Immature natural killer cell (primary cell): Measurements from ENCODE around the gene SLC17A8. TPM values are rescaled to one million over a fixed set of nuclear protein-coding genes. Genes with fewer than 3 reads are reported as not detected.
A peak's percentile ranks its signal among the peaks of the same experiment; 100 is the strongest.

Experiments used
- DNase-seq, 3 donors: peaks; one replicate each; pipeline ENCODE4 v3.0.0; 2022; ENCODE audit warnings: mixed read lengths in 1 of 3
- H3K27ac Mint-ChIP-seq, 6 donors: one replicate each; pipeline ENCODE4 v1.8.0; 2020; ENCODE audit warnings: mixed read lengths in 6 of 6, mild to moderate bottlenecking in 5 of 6, inconsistent platforms in 4 of 6, moderate library complexity in 3 of 6
- H3K27me3 Mint-ChIP-seq, 3 donors: one replicate each; pipeline ENCODE4 v1.8.0; 2020 to 2021; ENCODE audit warnings: low read depth in 3 of 3, mild to moderate bottlenecking in 3 of 3, mixed read lengths in 3 of 3, moderate library complexity in 3 of 3, inconsistent platforms in 1 of 3
- H3K36me3 Mint-ChIP-seq, 3 donors: one replicate each; pipeline ENCODE4 v1.8.0; 2020; ENCODE audit warnings: mixed read lengths in 3 of 3, inconsistent platforms in 2 of 3, mild to moderate bottlenecking in 2 of 3
- H3K4me1 Mint-ChIP-seq, 2 donors: one replicate each; pipeline ENCODE4 v1.8.0; 2020; ENCODE audit warnings: inconsistent platforms in 2 of 2, mild to moderate bottlenecking in 2 of 2, mixed read lengths in 2 of 2, moderate library complexity in 1 of 2
- H3K4me3 Mint-ChIP-seq, 5 donors: one replicate each; pipeline ENCODE4 v1.8.0; 2020; ENCODE audit warnings: mild to moderate bottlenecking in 5 of 5, mixed read lengths in 5 of 5, inconsistent platforms in 3 of 5, moderate library complexity in 3 of 5
- H3K9me3 Mint-ChIP-seq, 6 donors: one replicate each; pipeline ENCODE4 v1.8.0; 2020; ENCODE audit warnings: mild to moderate bottlenecking in 6 of 6, mixed read lengths in 6 of 6, inconsistent platforms in 4 of 6, moderate library complexity in 3 of 6
- polyA plus RNA-seq, 3 donors: library from polyadenylated mRNA; unstranded; fragments of 300-500 nt; fragmentation: Illumina TruSeq; gene quantifications; one replicate each; pipeline ENCODE4 v1.2.3, GENCODE V29; 2021

The SLC17A8 gene
- polyA plus RNA-seq, 3 donors from 2014 or later: not detected

DNA sequence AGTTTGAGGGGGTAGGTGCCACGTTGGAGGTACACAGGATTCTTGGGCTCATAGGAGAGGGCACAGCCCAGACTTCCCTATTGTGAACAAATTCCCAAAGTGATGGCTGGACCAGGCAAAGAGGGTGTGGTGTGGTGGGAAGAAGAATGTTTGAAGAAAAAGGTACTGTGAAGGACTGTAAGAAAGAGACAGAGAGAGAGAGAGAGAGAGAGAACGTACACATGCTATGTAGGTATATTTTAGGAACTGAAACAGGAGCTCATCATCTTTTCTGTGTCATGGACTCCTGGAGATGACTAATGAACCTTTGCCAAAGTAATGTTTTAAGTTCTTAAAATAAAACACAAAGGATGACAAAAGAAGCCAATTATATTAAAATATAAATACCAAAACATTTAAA, 24.5 kb downstream of the SLC17A8 start:
- DNase-seq: no peak
- no peaks in the 10 kb centered on the region for H3K4me1 Mint-ChIP-seq
- H3K27ac Mint-ChIP-seq: no peak overlapping the region
- H3K4me3 Mint-ChIP-seq: no peak overlapping the region
- no peaks in the 10 kb centered on the region for H3K9me3 Mint-ChIP-seq
- H3K27me3 Mint-ChIP-seq: peaks cover 0 to 2% (median 2%) of the 10 kb centered on the region in 3 donors
- H3K36me3 Mint-ChIP-seq: no peaks in the 10 kb centered on the region

GRCh38 chr12:100382338-100382737, 25.5 kb downstream of the SLC17A8 start:
- Mint-ChIP-seq H3K4me1 (no peaks in the 10 kb centered on the region), H3K27me3 (peaks cover 0 to 2% (median 2%) of the 10 kb centered on the region in 3 donors), H3K36me3 (no peaks in the 10 kb centered on the region), H3K9me3 (no peaks in the 10 kb centered on the region), H3K4me3 (no peak overlapping the region), H3K27ac (no peak overlapping the region)
- no peak for DNase-seq

DNA sequence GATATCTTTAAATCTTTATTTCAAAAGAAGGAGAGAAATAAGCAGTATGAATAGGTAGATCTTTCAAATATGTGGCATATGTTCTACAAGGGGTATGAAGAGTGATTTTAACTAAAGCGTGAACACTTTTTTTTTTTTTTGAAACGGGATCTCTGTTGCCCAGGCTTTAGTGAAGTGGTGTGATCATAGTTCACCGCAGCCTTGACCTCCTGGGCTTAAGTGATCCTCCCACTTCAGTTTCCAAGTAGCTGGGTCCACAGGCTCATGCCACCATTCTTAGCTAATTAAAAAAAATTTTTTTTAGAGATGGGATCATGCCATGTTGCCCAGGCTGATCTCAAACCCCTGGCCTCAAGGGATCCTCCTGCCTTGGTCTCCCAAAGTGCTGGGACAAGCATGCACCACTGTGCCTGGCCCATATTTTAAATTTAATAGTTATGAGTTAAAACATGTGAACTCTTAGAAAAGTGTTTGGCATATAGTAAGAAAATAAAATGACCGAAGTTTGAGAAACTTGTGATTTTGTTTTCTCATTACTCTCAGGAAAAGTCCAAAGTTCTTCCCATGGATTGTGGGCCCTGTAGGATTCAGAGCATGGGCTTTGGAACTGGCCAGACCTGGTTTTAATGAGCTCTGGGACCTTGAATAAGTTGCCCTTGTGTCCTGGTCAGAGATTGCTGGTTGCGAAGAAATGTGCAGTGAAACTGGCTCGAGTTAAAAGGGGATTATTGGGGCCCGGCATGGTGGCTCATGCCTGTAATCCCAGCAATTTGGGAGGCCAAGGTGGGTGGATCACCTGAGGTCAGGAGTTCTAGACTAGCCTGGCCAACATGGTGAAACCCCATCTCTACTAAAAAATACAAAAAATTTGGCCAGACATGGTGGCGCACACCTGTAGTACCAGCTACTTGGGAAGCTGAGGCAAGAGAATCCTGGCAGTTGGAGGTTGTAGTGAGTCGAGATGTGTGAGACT, 27.0 kb downstream of the SLC17A8 start:
- H3K9me3 Mint-ChIP-seq: no peaks in the 10 kb centered on the region
- no peak for DNase-seq
- H3K4me3 Mint-ChIP-seq: no peak overlapping the region
- H3K36me3 Mint-ChIP-seq: no peaks in the 10 kb centered on the region
- H3K4me1 Mint-ChIP-seq: no peaks in the 10 kb centered on the region
- no peak overlapping the region for H3K27ac Mint-ChIP-seq
- H3K27me3 Mint-ChIP-seq: peaks cover 2% of the 10 kb centered on the region in 3 donors

DNA sequence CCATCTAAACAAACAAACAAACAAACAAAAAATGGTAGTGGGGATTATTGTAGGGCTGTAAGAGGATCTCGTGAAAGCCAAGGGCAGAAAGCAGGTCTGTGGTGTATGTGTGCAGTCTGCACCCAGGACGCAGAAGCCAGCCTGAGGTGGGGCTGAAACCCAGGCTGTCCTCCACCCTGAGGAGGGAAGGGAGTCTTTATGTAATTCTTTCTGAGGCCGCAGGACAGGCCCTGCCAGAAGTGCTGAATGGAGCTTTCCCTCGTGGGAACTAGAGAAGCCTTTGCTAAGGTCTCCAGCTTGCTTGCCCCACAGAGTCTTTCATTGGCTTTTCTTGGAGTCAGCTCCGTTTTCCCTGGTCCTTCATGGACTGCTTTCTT, 27.7 kb downstream of the SLC17A8 start:
- no peaks in the 10 kb centered on the region for H3K4me1 Mint-ChIP-seq
- H3K9me3 Mint-ChIP-seq: no peaks in the 10 kb centered on the region
- peaks cover 2% of the 10 kb centered on the region in 3 donors for H3K27me3 Mint-ChIP-seq
- H3K36me3 Mint-ChIP-seq: no peaks in the 10 kb centered on the region
- no peak for DNase-seq
- no peak overlapping the region for H3K4me3 Mint-ChIP-seq
- no peak overlapping the region for H3K27ac Mint-ChIP-seq

- no peaks in the 10 kb centered on the region for H3K36me3 Mint-ChIP-seq
- no peak overlapping the region for H3K27ac Mint-ChIP-seq
- no peak for DNase-seq
- peaks cover 2 to 6% (median 2%) of the 10 kb centered on the region in 3 donors for H3K27me3 Mint-ChIP-seq
- H3K9me3 Mint-ChIP-seq: no peaks in the 10 kb centered on the region
- no peaks in the 10 kb centered on the region for H3K4me1 Mint-ChIP-seq
- no peak overlapping the region for H3K4me3 Mint-ChIP-seq
Observed at GRCh38 chr12:100388382-100388781, 31.5 kb downstream of the SLC17A8 start.

DNA sequence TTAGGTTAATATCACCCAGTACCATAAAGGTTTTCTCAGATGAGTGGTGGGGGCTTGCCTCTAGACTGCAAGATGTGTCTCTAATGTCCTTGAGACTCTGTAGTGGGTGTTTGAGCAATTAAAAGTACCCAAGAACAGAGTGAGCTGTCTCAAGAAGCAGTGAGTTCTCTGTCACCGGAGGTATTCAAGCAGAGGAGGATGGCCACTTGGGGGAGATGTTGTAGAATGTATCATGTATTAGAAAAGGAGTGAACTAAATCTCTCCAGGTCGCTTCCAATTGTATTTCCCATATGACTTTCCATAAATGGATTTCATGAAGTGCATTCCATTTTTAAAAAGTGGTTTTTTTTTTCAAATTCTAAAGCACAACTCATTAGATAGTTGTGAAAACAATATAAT, 35.0 kb downstream of the SLC17A8 start:
- no peak for DNase-seq
- peaks cover 2 to 6% (median 2%) of the 10 kb centered on the region in 3 donors for H3K27me3 Mint-ChIP-seq
- no peaks in the 10 kb centered on the region for H3K36me3 Mint-ChIP-seq
- H3K27ac Mint-ChIP-seq: no peak overlapping the region
- H3K9me3 Mint-ChIP-seq: peaks cover 0 to 1% (median 0%) of the 10 kb centered on the region in 6 donors
- H3K4me3 Mint-ChIP-seq: no peak overlapping the region
- no peaks in the 10 kb centered on the region for H3K4me1 Mint-ChIP-seq

DNA sequence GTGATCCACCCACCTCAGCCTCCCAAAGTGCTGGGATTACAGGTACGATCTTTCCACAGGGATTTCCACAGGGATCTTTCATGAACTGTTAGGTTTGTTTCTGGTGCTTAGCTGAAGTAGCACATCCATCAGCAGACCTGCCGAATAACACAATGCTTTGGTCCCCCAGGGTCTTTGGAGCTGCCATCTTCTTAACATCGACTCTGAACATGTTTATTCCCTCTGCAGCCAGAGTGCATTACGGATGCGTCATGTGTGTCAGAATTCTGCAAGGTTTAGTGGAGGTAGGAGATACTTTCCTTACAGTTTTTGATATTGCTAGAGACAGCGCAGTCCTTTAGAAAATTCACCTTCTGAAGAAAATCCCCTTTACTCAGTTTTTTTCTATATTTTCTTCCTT, 36.3 kb downstream of the SLC17A8 start:
- DNase-seq: no peak
- H3K4me1 Mint-ChIP-seq: no peaks in the 10 kb centered on the region
- H3K36me3 Mint-ChIP-seq: no peaks in the 10 kb centered on the region
- H3K4me3 Mint-ChIP-seq: no peak overlapping the region
- H3K27ac Mint-ChIP-seq: no peak overlapping the region
- peaks cover 0 to 6% (median 2%) of the 10 kb centered on the region in 3 donors for H3K27me3 Mint-ChIP-seq
- H3K9me3 Mint-ChIP-seq: peaks cover 0 to 1% (median 0%) of the 10 kb centered on the region in 6 donors

DNA sequence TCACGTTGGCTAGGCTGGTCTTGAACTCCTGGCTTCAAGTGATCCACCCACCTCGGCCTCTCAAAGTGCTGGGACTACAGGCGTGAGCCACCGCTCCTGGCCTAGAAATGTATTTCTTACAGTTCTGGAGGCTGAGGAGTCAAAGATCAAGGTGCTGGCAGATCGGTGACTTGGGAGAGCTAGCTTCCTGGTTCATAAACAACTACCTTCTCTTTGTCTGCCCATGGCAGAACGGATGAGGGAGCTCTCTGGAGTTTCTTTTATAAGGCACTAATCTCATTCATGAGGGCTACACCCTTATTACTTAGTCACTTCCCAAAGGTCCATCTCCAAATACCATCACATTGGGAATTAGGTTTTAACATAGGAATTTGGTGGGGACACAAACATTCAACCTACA, 38.9 kb downstream of the SLC17A8 start:
- no peak overlapping the region for H3K27ac Mint-ChIP-seq

GRCh38 chr12:100398307-100398706, 41.4 kb downstream of the SLC17A8 start:
- peaks cover 0 to 1% (median 0%) of the 10 kb centered on the region in 6 donors for H3K9me3 Mint-ChIP-seq
- peaks cover 2 to 8% (median 5%) of the 10 kb centered on the region in 3 donors for H3K27me3 Mint-ChIP-seq
- no peak overlapping the region for H3K4me3 Mint-ChIP-seq
- H3K27ac Mint-ChIP-seq: no peak overlapping the region
- no peaks in the 10 kb centered on the region for H3K36me3 Mint-ChIP-seq
- DNase-seq: no peak
- no peaks in the 10 kb centered on the region for H3K4me1 Mint-ChIP-seq

More for the DNA sequence above, 38.9 kb downstream of the SLC17A8 start:
- no peak for DNase-seq
- peaks cover 0 to 1% (median 0%) of the 10 kb centered on the region in 6 donors for H3K9me3 Mint-ChIP-seq
- no peaks in the 10 kb centered on the region for H3K4me1 Mint-ChIP-seq
- H3K4me3 Mint-ChIP-seq: no peak overlapping the region
- H3K36me3 Mint-ChIP-seq: no peaks in the 10 kb centered on the region
- peaks cover 0 to 9% (median 2%) of the 10 kb centered on the region in 3 donors for H3K27me3 Mint-ChIP-seq

DNA sequence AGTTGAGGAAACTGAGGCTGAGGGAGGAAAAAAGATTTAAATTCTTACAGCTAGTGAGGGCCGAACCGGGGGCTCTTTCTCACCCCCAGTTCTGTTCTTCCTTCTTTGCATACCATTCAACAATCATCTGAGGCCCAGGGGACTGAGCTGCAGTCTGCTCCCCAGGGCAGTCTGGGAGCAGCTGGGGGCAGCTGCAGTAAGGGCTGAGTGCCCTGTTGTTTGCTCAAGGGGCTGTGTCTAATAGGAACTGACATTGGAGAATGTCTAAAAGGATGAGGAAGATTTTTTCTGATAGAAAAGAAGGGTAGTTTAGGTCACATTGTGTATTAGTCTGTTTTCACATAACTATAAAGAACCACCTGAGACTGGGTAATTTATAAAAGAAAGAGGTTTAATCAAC, 42.2 kb downstream of the SLC17A8 start:
- DNase-seq: no peak
- Mint-ChIP-seq H3K27me3 (peaks cover 2 to 8% (median 7%) of the 10 kb centered on the region in 3 donors), H3K4me1 (no peaks in the 10 kb centered on the region), H3K9me3 (peaks cover 0 to 1% (median 0%) of the 10 kb centered on the region in 6 donors), H3K4me3 (no peak overlapping the region), H3K36me3 (no peaks in the 10 kb centered on the region), H3K27ac (no peak overlapping the region)

DNA sequence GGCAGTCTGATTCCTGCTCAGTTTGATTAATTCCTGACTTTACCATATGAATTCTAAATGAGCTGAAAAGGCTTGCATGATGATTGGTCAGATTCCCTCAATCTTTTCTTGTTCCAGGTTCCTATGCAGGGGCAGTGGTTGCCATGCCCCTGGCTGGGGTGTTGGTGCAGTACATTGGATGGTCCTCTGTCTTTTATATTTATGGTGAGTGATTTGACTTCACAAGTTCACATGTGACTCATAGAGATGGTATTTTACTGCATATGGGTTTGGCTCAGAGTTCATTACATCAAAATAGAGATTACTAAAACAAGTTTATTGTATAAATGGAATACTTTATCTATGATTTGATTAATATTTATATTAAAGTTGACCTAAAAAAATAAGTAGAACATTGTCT, 44.8 kb downstream of the SLC17A8 start:
- Mint-ChIP-seq H3K9me3 (no peaks in the 10 kb centered on the region), H3K4me3 (no peak overlapping the region), H3K27me3 (peaks cover 2 to 8% (median 7%) of the 10 kb centered on the region in 3 donors), H3K4me1 (no peaks in the 10 kb centered on the region), H3K27ac (no peak overlapping the region), H3K36me3 (no peaks in the 10 kb centered on the region)
- DNase-seq: no peak

- no peak overlapping the region for H3K27ac Mint-ChIP-seq
- no peaks in the 10 kb centered on the region for H3K9me3 Mint-ChIP-seq
- H3K36me3 Mint-ChIP-seq: no peaks in the 10 kb centered on the region
- H3K27me3 Mint-ChIP-seq: peaks cover 2 to 8% (median 7%) of the 10 kb centered on the region in 3 donors
- DNase-seq: no peak
- H3K4me3 Mint-ChIP-seq: no peak overlapping the region
- no peaks in the 10 kb centered on the region for H3K4me1 Mint-ChIP-seq
Observed at GRCh38 chr12:100402763-100403162, 45.9 kb downstream of the SLC17A8 start.

DNA sequence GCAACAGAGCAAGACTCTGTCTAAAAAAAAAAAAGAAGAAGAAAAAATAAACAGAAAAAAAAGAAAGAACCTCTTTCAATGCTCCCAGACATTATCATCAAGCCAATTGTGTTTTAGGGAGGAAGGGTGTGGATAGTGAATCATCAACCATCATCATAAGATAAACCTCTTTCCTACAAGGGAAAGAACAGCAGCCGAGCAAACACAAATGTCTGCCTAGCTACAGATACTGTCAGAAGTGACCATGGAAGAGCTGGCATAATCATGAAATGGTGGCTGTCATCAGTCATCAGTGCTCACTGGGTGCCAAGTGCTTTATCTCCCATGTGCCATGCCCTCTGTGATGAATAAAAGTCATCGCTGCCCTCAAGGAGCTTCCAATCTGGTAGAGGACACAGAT, 46.6 kb downstream of the SLC17A8 start:
- no peak overlapping the region for H3K27ac Mint-ChIP-seq
- H3K27me3 Mint-ChIP-seq: peaks cover 2 to 8% (median 7%) of the 10 kb centered on the region in 3 donors
- no peaks in the 10 kb centered on the region for H3K4me1 Mint-ChIP-seq
- no peak for DNase-seq
- no peaks in the 10 kb centered on the region for H3K36me3 Mint-ChIP-seq
- no peaks in the 10 kb centered on the region for H3K9me3 Mint-ChIP-seq
- H3K4me3 Mint-ChIP-seq: no peak overlapping the region

- peak in 1 of 3 donors; percentile 0 for DNase-seq
- H3K4me1 Mint-ChIP-seq: no peaks in the 10 kb centered on the region
- peaks cover 0 to 2% (median 0%) of the 10 kb centered on the region in 6 donors for H3K9me3 Mint-ChIP-seq
- H3K27ac Mint-ChIP-seq: no peak overlapping the region
- no peaks in the 10 kb centered on the region for H3K36me3 Mint-ChIP-seq
- no peak overlapping the region for H3K4me3 Mint-ChIP-seq
- peaks cover 7 to 9% (median 7%) of the 10 kb centered on the region in 3 donors for H3K27me3 Mint-ChIP-seq
Observed at GRCh38 chr12:100404769-100405407, 48.0 kb downstream of the SLC17A8 start.
